Measurements from ENCODE around the gene DDX18.
"Not testable (repeated sequence)": the region's sequence is repeated elsewhere in the genome, so short reads cannot be mapped to it uniquely, and the experiment has no call there.

Gene DDX18

GRCh38 chr2:117814417-117815264, at the start of gene DDX18:
Gene DDX18, plus strand, starts transcription at chr2:117814691. Its CDS starts 87 bp downstream, at chr2:117814778.
- peak; percentile 96 to 98 for DNase-seq

- DNase-seq: no peak
Measured at GRCh38 chr2:117770730-117771129, 43.8 kb upstream of the DDX18 start.

DNA sequence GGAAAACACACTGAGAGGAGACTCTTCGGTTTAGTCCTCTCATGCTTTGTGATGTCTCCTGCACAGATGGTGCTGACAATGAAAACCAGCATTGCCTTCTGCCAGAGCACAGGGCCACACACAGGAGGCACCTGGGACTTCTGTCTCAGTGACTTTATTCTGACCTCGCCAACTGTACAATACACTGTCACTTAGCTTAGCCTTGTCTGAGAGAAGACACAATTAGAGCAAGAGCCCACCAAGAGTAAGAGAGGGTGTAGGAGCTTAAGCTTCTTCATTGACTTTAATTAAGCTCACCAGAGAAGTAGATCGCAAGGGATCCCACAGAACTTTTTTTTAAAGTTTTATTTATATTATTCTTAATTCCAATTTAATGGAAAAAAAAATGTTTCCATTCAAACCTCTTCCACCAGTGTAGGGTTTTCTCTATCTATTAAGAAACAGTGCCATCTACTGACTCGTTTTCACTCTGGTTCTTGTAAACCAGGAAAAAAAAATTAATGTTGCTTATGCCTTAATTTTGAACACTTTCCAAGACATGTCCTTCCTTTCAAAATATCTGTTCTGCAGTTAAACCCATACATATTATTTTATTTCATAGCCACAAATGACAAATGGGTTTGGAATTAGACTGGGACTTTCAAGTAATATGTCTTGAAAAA, 42.4 kb upstream of the DDX18 start:
- DNase-seq: peak in 1 of 2 experiments; percentile 66

DNA sequence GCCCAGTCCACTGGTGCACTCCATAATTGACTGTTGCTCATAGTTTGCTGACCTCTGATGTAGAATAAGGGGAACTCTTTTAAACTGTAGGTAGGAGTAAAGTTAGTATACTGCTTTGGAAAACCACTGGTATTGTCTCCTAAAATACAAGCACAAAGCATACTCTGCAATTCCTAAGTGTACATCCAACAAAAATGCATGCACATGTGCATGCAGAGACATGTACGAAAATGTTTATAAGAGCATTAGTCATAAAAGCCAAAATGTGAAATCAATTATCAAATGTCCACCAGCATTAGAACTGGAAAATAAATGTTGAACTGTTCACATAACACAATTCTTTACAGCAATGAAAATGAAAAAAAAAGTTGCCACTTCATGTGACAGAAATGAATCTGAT, 39.8 kb upstream of the DDX18 start:
- no peak for DNase-seq

DNA sequence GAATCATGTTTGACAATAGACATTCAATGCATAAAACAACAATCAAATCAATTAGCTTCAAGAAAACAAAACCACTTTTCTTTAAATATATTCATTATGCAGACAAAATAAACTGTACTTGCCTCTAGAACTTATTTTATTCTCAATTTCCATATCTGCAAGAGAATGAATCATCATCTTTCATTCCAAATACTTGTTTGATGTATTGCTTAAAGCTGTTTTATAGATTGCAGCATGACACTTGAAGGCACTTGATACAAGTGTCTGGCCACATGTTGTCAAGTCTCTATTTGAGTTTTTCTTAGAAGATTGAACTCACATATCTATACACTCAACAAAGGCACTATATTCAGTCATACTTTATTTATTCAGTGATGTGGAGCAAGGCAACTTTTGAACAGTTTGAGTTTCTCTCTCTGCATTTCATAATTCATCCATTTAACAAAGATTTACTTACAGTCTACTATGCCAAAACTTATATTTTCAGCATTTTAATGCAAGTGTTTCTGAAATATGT, 38.7 kb upstream of the DDX18 start:
- peak in 1 of 2 experiments; percentile 24 for DNase-seq

- DNase-seq: no peak
Measured at GRCh38 chr2:117776888-117777287, 37.6 kb upstream of the DDX18 start.

GRCh38 chr2:117785740-117786139, 28.8 kb upstream of the DDX18 start:
- DNase-seq: peak; percentile 56 to 80

- DNase-seq: no peak
Measured at GRCh38 chr2:117786520-117786919, 28.0 kb upstream of the DDX18 start.

DNA sequence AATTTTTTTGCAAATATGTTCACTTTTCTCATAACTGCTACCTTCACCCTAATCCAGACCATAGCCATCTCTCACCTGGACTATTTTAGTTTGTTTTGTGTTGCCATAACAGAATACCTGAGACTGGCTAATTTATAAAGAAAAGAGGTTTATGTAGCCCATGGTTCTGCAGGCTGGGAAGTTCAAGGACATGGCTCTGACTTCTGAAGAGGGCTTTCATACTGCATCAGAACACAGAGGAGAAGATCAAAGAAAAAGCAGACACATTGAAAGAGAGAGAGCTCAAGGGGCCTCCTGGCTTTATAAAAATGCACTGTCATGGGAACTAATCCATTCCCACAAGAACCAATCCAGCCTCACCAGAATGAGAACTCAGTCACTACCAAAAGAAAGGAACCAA, 25.0 kb upstream of the DDX18 start:
- no peak for DNase-seq

GRCh38 chr2:117794668-117795067, 19.8 kb upstream of the DDX18 start:
- no peak for DNase-seq

GRCh38 chr2:117801826-117802225, 12.7 kb upstream of the DDX18 start:
- no peak for DNase-seq

DNA sequence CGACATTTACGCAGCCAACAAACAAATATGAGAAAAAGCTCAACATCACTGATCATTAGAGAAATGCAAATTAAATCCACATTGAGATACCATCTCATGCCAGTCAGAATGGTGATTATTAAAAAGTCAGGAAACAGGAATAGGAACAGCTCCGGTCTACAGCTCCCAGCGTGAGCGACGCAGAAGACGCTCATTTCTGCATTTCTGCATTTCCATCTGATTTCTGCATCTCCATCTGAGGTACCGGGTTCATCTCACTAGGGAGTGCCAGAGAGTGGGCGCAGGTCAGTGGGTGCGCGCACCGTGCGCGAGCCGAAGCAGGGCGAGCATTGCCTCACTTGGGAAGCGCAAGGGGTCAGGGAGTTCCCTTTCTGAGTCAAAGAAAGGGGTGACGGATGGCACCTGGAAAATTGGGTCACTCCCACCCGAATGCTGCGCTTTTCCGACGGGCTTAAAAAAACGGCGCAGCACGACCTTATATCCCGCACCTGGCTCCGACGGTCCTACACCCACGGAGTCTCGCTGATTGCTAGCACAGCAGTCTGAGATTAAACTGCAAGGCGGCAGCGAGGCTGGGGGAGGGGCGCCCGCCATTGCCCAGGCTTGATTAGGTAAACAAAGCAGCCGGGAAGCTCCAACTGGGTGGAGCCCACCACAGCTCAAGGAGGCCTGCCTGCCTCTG, 10.7 kb upstream of the DDX18 start:
- peak in 1 of 2 experiments; percentile 37 for DNase-seq

- DNase-seq: no peak
Measured at GRCh38 chr2:117812443-117812842, 2.0 kb upstream of the DDX18 start.

DNA sequence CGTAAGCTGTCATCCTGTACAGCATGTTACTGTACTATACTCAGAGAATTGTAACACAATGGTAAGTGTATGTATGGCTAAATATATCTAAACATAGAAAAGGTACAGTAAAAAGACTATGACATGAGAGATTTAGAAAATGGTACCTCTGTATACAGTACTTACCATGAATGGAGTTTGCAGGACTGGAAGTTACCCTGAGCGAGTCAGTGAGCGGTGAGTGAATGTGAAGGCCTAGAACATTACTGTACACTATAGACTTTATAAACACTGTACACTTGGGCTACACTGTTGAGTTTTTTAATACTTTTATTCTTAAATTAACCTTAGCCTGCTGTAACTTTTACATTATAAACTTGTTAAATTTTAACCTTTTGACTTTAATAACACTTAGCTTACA, 1.5 kb downstream of the DDX18 start:
- DNase-seq: no peak

DNA sequence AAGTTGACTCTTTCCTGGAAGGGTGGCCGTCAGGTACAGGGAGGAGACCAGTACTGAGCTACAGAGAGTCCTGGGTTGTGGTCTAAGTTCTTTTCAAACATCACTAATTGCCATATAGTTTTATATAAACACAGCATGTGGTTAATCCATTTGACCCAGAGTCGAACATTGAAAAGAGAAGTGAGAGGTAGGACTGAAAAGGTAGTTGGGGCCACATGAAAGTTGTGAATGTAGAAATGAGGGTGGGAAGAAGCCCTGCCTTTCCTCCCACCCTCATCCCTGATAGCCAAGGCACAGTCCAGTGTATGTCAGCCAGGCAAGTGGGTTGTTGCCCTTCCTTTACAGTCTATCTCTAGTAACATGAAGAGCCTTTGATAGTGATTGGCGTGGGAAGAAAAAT, 4.4 kb downstream of the DDX18 start:
- DNase-seq: no peak

DNA sequence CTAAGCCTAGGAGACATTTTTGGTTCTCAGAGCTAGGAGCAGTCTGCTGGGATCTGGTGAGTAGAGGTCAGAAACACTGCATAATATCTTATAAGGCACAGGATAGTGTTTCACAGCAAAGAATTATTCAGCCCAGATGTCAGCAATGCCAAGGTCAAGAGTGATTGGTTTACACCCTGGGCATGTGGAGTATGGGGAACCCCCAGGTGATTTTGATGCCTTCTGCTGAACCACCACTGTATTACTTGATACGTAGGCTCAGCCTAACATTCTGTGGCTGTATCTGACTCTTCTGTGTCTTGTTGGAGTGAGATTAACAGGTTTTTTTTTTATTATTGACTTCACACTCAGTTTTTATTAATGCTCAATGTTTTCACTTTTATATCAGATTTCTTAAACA, 6.0 kb downstream of the DDX18 start:
- DNase-seq: no peak

DNA sequence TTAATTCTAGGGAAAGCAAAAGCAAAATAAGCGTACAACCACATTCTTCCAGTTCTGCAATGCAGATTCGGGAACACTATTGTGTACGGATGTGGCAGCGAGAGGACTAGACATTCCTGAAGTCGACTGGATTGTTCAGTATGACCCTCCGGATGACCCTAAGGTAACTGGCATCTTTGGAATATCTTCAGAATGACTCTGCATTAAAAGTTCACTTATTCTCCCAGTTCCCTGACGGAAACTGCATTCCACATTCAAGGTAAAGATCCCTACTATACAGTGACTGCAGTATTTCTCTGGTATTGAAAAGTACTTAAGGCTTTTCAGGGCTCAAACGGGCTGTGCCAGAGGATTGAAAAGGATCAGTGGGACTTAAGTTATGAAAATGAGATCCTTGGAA, 10.9 kb downstream of the DDX18 start:
- no peak for DNase-seq

DNA sequence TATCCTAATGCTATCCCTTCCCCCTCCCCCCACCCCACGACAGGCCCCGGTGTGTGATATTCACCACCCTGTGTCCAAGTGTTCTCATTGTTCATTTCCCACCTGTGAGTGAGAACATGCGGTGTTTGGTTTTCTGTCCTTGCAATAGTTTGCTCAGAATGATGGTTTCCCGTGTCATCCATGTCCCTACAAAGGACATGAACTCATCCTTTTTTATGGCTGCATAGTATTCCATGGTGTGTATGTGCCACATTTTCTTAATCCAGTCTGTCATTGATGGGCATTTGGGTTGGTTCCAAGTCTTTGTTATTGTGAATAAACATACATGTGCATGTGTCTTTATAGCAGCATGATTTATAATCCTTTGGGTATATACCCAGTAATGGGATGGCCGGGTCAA, 13.0 kb downstream of the DDX18 start:
- DNase-seq: not testable (repeated sequence)

GRCh38 chr2:117828870-117829269, 14.4 kb downstream of the DDX18 start:
- no peak for DNase-seq

DNA sequence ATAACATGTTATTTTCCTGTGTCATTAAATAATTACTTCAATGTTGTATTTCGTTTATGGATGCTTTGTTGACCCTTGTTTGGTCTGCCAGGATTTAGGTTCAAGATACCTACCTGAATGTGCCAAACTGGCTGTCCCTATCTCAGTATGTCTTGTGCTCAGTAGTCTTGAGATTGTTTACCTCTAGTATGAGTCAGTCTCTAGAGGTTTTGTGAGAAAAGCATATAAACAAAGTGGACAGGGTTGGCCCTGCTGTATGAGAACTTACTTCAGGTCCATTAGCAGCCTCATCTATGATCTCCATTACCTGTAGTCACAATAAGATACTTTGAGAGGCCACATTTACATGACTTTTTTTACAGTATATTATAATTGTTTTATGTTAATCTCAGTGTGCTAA, 17.8 kb downstream of the DDX18 start:
- DNase-seq: no peak

GRCh38 chr2:117832905-117833613, 18.6 kb downstream of the DDX18 start:
- no peak for DNase-seq

GRCh38 chr2:117833911-117834310, 19.4 kb downstream of the DDX18 start:
- DNase-seq: no peak

DNA sequence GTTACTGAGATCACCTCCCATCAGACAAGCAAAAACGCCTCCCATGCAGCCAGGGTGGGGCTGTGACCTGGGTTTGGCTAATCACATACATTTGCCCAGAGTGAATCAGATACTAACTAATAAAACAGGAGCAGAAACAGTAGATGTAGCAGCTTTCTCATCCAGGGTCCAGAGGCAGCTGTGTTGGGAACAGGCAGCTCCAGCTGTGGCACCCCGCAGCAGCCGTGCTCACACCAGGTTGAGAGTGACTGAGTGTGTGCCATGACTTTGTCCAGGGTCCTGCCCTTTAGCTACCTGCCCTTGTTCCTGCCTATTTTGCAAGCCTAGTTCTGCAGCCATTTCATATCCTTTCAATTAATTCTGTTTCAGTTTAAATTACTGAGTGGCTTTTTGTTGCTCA, 20.5 kb downstream of the DDX18 start:
- no peak for DNase-seq
